HG02938 (cell line): ENCODE measurements around the gene TMTC1.

Source experiments
- ATAC-seq: cut with Tn5 transposase; IDR thresholded peaks from one replicate; pipeline ENCODE4 v1.9.1; 2021; ENCODE audit warnings: mild to moderate bottlenecking, moderate library complexity; ENCODE audit not compliant: unreplicated experiment

Gene TMTC1

DNA sequence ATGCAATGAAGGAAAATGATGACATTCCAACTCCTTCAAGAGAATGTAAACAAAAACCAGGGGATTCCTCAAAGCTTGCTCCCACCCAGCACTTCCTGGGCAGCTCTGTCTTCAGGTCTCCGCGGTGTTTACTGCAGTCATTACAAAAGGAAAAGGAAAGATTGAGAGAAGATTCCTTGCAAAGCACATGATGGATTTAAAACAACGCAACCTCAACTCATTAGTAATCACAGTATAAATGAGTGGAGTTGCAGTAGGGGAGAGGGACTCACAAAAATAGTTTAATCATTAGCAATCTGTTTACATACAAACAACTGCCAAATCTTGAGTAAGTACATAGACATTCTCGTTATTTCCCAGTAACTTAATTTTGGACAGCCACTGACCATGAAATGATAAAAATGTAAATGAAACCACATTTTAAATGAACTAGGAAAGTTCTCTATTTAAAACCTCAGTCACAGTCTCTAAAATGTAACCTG is 236.6 kb downstream of the TMTC1 start:
- no peak for ATAC-seq

DNA sequence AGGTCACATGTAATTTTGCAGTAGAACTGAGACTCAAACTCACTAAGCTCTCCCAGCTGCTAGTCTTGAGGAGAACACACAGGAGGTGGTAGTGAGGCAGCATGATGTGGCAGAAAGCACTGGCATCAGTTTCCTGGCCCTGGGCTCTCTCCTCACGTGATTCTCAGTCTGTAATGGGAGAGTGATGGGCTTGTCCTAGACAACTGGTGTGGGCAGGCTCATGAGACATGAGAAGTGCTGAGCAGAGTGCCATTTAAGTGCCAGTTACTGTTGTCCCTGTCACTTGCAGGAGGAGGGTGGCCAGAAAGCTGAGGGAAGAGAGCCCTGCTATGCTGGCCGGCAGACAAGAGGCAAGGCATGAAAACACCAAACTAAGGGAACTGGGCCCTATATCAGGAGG is 237.7 kb downstream of the TMTC1 start:
- ATAC-seq, result no peak

- ATAC-seq, result peak; percentile 86
Measured at GRCh38 chr12:29545102-29545467, 238.7 kb downstream of the TMTC1 start.

GRCh38 chr12:29544428-29545101 is 239.2 kb downstream of the TMTC1 start:
- ATAC-seq, result peak; percentile 39

DNA sequence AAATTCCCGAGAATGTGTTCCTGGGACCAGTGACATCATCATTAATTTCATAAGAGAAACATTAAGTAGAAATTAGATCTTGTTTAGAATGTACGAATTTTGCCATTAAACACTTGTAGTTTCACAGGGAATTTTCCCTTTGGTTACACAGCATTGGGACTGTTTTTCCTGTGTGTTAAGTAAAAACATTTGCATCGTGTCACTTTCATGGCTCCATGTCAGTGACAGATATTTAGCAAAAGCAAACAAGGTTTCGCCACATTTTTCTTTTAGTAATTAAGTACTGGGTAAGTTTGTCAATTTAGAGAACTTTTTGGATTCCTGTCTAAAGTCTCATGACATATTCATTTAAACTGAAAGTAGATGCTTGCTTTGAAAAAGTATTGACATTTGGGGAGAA is 240.7 kb downstream of the TMTC1 start:
- ATAC-seq, result no peak

GRCh38 chr12:29537298-29537697 is 246.4 kb downstream of the TMTC1 start:
- ATAC-seq, result no peak

GRCh38 chr12:29534935-29535334 is 248.8 kb downstream of the TMTC1 start:
- ATAC-seq, result no peak

DNA sequence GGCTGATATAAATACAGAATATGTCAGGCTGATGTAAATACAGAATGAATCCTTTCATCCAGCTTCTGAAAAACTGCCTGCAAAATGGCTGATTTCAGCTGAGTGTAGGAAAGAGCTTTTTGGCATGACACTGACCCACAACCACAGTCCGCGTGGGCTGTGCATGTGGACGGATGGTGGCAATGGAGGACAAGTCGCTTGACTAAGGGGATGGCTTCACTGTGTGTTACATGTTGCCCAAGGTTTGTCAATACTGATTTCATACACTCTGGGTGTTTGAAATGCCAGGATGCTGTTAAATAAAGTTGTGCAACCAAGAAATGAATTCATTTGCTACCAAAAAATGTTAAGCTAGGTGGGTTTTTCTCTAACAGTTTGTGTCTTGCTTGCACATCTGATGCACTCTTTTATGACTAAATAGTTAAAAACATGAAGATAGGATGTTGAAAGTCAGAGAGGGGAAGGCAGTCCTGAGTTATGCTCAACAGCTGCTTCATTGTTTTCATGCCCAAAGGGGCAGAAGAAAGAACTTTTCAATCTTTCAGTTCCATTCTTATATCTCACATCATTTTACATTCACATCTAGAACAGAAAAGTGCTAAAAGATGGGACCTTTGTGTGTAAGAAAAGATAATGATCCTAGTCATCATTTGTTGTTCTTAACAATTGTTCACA is 249.8 kb downstream of the TMTC1 start:
- no peak for ATAC-seq

DNA sequence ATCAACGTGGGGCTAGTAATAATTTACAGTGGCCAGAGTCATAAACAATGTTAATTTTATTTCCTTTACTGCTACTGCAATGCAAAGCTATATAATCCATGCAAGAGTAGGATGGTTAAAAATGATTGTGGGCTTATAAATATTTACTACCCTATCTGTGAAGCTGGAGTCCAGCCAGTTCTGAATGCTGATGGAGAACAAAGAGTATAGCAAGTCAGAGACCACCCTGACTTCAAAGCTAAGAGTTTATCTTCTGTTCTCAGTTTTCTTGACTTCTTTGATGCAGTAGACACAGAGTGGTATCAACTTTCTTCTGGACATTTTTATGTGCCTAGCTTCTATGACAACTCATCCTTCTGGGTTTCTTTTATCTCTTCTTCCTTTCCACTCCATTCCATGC is 252.3 kb downstream of the TMTC1 start:
- no peak for ATAC-seq

DNA sequence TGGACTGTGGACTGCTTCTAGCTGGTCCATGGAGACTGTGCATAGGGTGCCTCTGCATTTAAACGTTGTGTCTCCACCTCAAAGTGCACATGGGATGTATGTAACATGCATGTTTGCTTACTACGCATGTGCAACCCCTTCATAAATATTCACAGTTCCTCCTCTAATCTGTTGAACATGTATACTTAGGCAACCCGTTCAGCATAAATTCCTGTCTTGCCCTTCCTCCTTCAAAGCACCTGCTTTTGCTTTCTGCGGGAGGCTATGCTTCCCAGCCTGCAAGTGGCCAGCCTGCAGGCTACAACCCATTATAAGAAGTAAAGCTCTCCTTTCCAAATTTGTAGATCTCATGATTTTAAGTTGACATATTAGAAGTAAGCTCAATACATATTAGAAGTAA is 253.3 kb downstream of the TMTC1 start:
- no peak for ATAC-seq

- ATAC-seq, result no peak
Measured at GRCh38 chr12:29528161-29528560, 255.6 kb downstream of the TMTC1 start.

DNA sequence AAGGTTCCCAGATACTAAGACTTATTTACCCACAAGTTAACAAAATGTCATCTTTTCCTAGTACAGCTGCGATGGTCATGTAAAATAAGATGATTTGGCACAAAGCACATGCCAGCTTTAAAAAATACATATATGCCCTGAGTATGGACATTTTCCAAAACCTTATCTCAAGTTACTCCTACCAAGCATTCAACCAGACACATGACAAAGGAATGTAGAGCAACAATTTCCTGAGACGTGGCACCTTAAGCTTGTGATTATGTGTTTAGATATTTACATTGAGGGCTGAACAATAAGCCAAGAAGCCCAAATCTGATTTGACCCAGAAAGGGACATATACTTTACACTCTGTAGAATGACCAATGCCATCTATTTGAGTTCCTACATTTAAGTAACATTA is 261.8 kb downstream of the TMTC1 start:
- no peak for ATAC-seq

- no peak for ATAC-seq
Measured at GRCh38 chr12:29519585-29520182, 264.1 kb downstream of the TMTC1 start.

DNA sequence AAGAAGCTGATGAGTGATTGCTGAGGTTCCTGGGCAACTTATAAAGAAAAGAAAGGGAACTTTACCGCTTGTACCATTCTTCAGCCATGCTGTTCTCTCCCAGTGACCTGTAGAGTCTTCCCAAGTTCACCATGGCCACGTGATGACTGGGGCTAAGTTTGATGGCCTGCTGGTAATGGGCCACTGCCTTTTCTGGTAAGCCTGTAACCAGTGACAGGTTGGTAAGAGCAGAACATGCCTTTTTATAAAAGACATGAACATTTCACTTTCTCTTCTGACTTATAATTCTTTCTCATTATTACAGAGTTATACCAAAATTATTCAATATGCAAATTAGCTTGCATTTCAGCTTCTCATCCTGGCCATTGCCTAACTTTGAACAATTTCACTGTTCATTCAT is 265.3 kb downstream of the TMTC1 start:
- no peak for ATAC-seq

- ATAC-seq, result no peak
Measured at GRCh38 chr12:29517264-29517663, 266.5 kb downstream of the TMTC1 start.

GRCh38 chr12:29516431-29516875 is 267.3 kb downstream of the TMTC1 start:
- ATAC-seq, result no peak

GRCh38 chr12:29510591-29511185 is 273.1 kb downstream of the TMTC1 start:
- no peak for ATAC-seq

GRCh38 chr12:29509503-29509902 is 274.2 kb downstream of the TMTC1 start:
- no peak for ATAC-seq

GRCh38 chr12:29508949-29509348 is 274.8 kb downstream of the TMTC1 start:
- no peak for ATAC-seq

DNA sequence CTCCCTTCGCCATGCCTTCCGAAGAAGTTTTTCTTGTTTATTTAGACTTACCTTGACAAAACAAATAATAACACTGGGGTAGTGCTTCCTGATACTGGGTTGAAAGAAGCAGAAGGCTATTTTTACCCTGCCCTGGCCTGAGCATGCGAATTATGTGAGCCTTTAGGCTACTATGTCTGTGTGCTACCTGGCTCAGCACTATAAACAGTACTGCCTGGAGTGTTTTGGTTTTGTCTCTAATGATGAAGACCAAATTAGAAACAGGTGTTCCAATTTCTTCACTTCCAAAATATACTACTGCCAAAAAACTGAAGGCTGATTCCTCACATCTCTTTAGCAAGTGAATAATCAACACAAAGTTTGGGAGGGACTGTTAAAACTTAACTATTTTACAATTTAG is 278.6 kb downstream of the TMTC1 start:
- no peak for ATAC-seq

DNA sequence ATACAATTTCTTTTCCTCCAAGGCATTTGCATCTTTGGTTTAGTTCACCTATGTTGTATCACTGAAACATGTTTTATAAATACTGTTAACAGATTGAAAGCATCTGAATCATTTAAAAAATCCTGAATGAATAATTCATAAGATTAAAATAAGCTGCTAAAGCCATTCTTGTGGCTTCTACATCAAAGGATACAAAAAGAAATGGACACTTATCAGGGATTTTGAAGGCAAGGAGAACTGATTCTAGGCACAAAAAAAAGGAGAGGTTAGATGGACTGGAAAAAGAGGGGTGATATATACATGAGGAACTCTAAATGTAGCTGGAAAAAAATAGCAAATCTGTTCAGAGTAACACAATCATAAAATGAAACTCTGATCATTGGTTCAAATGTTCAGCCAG is 280.5 kb downstream of the TMTC1 start:
- no peak for ATAC-seq

DNA sequence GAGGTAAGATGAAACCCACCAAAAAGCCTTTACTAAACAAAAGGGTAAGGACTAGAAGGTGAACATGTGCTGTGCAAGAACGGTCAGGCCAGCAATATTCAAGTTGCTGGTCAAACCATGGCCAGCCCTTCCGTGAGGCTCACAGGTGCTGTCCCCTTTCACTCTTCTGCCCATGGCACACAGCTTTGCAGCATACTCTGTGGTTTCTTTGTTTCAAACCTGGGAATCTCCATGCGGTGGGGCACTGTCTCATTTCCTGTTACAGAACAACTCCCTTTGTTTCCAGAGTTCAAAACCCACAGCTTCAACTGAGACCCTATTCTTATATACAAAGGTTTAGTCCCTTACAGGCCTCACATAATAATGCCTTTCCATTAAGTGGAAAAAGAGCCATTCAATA is 284.5 kb downstream of the TMTC1 start:
- ATAC-seq, result no peak
